Measurements from ENCODE around the gene IGSF3.

DNA sequence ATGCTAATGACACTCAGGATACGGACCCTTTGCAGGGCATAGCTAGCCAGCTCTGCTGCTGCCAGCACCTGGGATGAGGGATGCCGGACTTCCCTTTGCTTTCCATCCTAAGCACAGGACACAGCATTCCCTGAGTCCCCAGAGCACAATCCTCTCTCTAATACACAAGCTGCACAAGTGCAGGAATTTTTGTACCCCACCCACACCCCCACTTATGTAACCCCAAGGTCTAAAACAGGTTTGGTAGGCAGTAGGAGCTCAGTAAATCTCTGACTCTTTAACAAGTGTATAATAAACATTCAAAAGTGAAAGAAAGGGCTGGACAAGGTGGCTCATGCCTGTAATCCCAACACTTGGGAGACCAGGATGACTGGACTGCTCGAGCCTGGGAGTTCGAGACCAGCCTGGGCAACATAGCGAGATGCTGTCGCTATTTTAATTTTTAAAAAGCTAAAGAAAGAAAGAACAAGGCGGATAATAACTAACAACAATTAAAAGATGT lies 42.2 kb upstream of the IGSF3 start:
- TF ChIP-seq, protein P1, sequence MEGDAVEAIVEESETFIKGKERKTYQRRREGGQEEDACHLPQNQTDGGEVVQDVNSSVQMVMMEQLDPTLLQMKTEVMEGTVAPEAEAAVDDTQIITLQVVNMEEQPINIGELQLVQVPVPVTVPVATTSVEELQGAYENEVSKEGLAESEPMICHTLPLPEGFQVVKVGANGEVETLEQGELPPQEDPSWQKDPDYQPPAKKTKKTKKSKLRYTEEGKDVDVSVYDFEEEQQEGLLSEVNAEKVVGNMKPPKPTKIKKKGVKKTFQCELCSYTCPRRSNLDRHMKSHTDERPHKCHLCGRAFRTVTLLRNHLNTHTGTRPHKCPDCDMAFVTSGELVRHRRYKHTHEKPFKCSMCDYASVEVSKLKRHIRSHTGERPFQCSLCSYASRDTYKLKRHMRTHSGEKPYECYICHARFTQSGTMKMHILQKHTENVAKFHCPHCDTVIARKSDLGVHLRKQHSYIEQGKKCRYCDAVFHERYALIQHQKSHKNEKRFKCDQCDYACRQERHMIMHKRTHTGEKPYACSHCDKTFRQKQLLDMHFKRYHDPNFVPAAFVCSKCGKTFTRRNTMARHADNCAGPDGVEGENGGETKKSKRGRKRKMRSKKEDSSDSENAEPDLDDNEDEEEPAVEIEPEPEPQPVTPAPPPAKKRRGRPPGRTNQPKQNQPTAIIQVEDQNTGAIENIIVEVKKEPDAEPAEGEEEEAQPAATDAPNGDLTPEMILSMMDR (IDR thresholded peaks at IDR 0.05), result no peak
- TF ChIP-seq EP300 (IDR thresholded peaks at IDR 0.05) (no peak), POLR2A (IDR thresholded peaks at IDR 0.05) (no peak)

Data from sigmoid colon (tissue), 4 donors.